ENCODE measurements around the gene RPS6KA1.
"Not testable (repeated sequence)": the region's sequence is repeated elsewhere in the genome, so short reads cannot be mapped to it uniquely, and the experiment has no call there.

Gene RPS6KA1

GRCh38 chr1:26607186-26607585, 77.6 kb downstream of the RPS6KA1 start:
- TF ChIP-seq CTCF (IDR thresholded peaks at IDR 0.05; ENCODE audit: borderline replicate concordance, insufficient read depth, low read depth, low read length), result no peak
- H3K4me3 ChIP-seq (ENCODE audit: low read depth, low read length), result no peak overlapping the region

GRCh38 chr1:26608895-26609294, 79.3 kb downstream of the RPS6KA1 start:
- TF ChIP-seq CTCF (IDR thresholded peaks at IDR 0.05; ENCODE audit: borderline replicate concordance, insufficient read depth, low read depth, low read length), result no peak
- H3K4me3 ChIP-seq (ENCODE audit: low read depth, low read length), result no peak overlapping the region

GRCh38 chr1:26610781-26611180, 81.2 kb downstream of the RPS6KA1 start:
- no peak overlapping the region for H3K4me3 ChIP-seq (ENCODE audit: low read depth, low read length)
- TF ChIP-seq CTCF (IDR thresholded peaks at IDR 0.05; ENCODE audit: borderline replicate concordance, insufficient read depth, low read depth, low read length), result no peak

GRCh38 chr1:26612627-26613026, 83.1 kb downstream of the RPS6KA1 start:
- not testable (repeated sequence) for H3K4me3 ChIP-seq (ENCODE audit: low read depth, low read length)

- no peak overlapping the region for H3K4me3 ChIP-seq (ENCODE audit: low read depth, low read length)
These were observed 85.3 kb downstream of the RPS6KA1 start for GRCh38 chr1:26614655-26615411.

GRCh38 chr1:26616881-26617280, 87.3 kb downstream of the RPS6KA1 start:
- no peak for TF ChIP-seq CTCF (IDR thresholded peaks at IDR 0.05; ENCODE audit: borderline replicate concordance, insufficient read depth, low read depth, low read length)
- no peak overlapping the region for H3K4me3 ChIP-seq (ENCODE audit: low read depth, low read length)

More at GRCh38 chr1:26614655-26615411, 85.3 kb downstream of the RPS6KA1 start:
- no peak for TF ChIP-seq CTCF (IDR thresholded peaks at IDR 0.05; ENCODE audit: borderline replicate concordance, insufficient read depth, low read depth, low read length)

GRCh38 chr1:26618561-26618960, 89.0 kb downstream of the RPS6KA1 start:
- no peak overlapping the region for H3K4me3 ChIP-seq (ENCODE audit: low read depth, low read length)
- TF ChIP-seq CTCF (IDR thresholded peaks at IDR 0.05; ENCODE audit: borderline replicate concordance, insufficient read depth, low read depth, low read length), result no peak

All from GM12875 (cell line).